ENCODE results near the gene MAB21L4.

DNA sequence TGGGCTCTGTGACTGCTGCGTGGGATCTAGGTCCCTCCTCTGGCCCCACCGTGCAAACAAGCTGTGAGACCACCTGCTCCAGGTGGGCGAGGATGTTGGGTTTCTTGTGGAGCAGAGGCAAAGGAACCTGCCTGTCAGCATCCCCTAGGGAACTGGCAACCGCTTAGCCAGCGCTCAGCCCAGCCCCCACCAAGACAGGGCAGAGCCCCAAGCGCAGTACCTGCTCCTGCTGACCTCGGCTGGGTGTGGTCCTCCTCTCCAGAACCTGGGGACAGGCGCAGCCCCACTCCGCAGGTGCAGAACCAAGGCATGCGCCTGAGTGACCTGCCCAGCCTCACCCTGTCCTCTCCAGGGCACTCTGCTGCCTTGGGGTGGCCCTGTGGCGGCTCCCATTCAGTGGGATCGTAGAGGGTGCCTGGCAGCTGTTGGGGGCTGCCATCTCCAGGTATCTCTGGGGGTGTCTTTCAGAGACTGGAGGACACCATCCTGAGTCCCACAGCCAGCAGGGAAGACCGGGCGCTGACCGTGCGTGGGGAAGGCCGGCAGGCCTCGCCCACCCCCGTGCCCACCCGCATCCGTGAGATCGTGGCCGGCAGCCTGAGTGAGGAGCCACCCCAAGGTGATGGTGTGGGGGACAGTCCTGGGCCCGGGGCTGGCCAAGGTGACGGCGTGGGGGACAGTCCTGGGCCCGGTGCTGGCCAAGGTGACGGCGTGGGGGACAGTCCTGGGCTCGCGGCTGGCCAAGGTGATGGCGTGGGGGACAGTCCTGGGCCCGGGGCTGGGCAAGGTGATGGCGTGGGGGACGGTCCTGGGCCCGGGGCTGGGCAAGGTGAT lies 22.5 kb upstream of the MAB21L4 start:
- TF ChIP-seq, protein P1, sequence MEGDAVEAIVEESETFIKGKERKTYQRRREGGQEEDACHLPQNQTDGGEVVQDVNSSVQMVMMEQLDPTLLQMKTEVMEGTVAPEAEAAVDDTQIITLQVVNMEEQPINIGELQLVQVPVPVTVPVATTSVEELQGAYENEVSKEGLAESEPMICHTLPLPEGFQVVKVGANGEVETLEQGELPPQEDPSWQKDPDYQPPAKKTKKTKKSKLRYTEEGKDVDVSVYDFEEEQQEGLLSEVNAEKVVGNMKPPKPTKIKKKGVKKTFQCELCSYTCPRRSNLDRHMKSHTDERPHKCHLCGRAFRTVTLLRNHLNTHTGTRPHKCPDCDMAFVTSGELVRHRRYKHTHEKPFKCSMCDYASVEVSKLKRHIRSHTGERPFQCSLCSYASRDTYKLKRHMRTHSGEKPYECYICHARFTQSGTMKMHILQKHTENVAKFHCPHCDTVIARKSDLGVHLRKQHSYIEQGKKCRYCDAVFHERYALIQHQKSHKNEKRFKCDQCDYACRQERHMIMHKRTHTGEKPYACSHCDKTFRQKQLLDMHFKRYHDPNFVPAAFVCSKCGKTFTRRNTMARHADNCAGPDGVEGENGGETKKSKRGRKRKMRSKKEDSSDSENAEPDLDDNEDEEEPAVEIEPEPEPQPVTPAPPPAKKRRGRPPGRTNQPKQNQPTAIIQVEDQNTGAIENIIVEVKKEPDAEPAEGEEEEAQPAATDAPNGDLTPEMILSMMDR (IDR thresholded peaks at IDR 0.05) = no peak
- no peak for TF ChIP-seq POLR2A (IDR thresholded peaks at IDR 0.05)
